Panc1 (cell line): ENCODE results near the gene KDM7A. TPM values are rescaled to one million over a fixed set of nuclear protein-coding genes. Genes with fewer than 3 reads are reported as not detected.

Experiments used
- ATAC-seq: fragments of 200-7000 bp; cut with Tn5 transposase; 2 replicates; pipeline ENCODE4 v1.9.1; 2020; ENCODE audit warnings: mild to moderate bottlenecking, moderate library complexity
- BruUV-seq: library from RNA; stranded (reverse); fragments of 400-500 nt; replicated peaks from 2 replicates; lab custom pipeline; 2021; lab: Mats Ljungman, UMichigan
- CTCF ChIA-PET: fragments of 300-600 bp; sonication (Branson Sonifier 250); formaldehyde crosslinking; loops from one replicate; lab custom pipeline; 2022; ENCODE audit warnings: antibody characterized with exemption; lab: Charles Lee
- POLR2A ChIA-PET: fragments of 300-600 bp; sonication (Branson Sonifier 250); formaldehyde crosslinking; loops from one replicate; lab custom pipeline; 2022; ENCODE audit warnings: antibody characterized with exemption; lab: Charles Lee
- DNase-seq: peaks from one replicate; pipeline ENCODE4 v3.0.0-alpha.2; 2010; ENCODE audit warnings: low read depth, low spot score
- H3K27ac ChIP-seq: 2 replicates; pipeline ENCODE4 v1.5.1; 2011; ENCODE audit warnings: mild to moderate bottlenecking, low read length, inconsistent platforms
- H3K27me3 ChIP-seq: fragments of 200-500 bp; sonication (Bioruptor generic); 2 replicates; pipeline ENCODE4 v1.6.0; 2014; ENCODE audit warnings: low read length, inconsistent platforms; ENCODE audit not compliant: control insufficient read depth, insufficient read depth
- H3K36me3 ChIP-seq: fragments of 200-500 bp; sonication (Bioruptor generic); 2 replicates; pipeline ENCODE4 v1.5.1; 2014; ENCODE audit warnings: inconsistent platforms, mild to moderate bottlenecking, low read length, moderate library complexity; ENCODE audit not compliant: control insufficient read depth, insufficient read depth
- H3K4me1 ChIP-seq: 2 replicates; pipeline ENCODE4 v1.5.1; 2011; ENCODE audit warnings: inconsistent platforms, mild to moderate bottlenecking, low read length, moderate library complexity; ENCODE audit not compliant: control insufficient read depth, insufficient read depth
- H3K4me3 ChIP-seq, 2 experiments: 2 replicates each; pipeline ENCODE4 v1.5.1; 2011 to 2012; ENCODE audit warnings: low read depth in 2 of 2, low read length in 2 of 2, mild to moderate bottlenecking in 2 of 2, inconsistent platforms in 1 of 2, moderate library complexity in 1 of 2
- H3K9me3 ChIP-seq: fragments of 200-500 bp; sonication (Bioruptor generic); 2 replicates; pipeline ENCODE4 v1.5.1; 2014; ENCODE audit warnings: low read depth, mild to moderate bottlenecking, inconsistent platforms, low read length, moderate library complexity; ENCODE audit not compliant: control insufficient read depth, insufficient read depth
- POLR2AphosphoS5 ChIP-seq: IDR thresholded peaks from 2 replicates; pipeline ENCODE4 v1.6.1; 2012; ENCODE audit warnings: mild to moderate bottlenecking, low read depth, low read length, moderate library complexity
- SIN3A ChIP-seq: IDR thresholded peaks from 2 replicates; pipeline ENCODE4 v1.6.1; 2012; ENCODE audit warnings: low read depth, mild to moderate bottlenecking, low read length, moderate library complexity, borderline replicate concordance; ENCODE audit not compliant: insufficient read depth
- TCF7L2 ChIP-seq: IDR thresholded peaks from 2 replicates; pipeline ENCODE4 v1.6.1; 2011; ENCODE audit warnings: mild to moderate bottlenecking, low read depth, low read length, inconsistent platforms
- in situ Hi-C: cut with HindIII; loops from 2 replicates; pipeline ENCODE4 v1.10.0; 2016; ENCODE audit warnings: low sequenced_read_pairs, low pct_unique_long_range_greater_than_20kb
- intact Hi-C: fragments of 100-400 bp; cut with micrococcal nuclease; formaldehyde crosslinking; loops from one replicate; pipeline ENCODE4 v1.10.0; 2022; ENCODE audit not compliant: unreplicated experiment
- total RNA-seq: library from RNA; stranded (reverse); gene quantifications from one replicate; pipeline ENCODE4 v1.2.1, GENCODE V29; 2021; ENCODE audit not compliant: unreplicated experiment
- TF ChIP-seq, protein P1 (sequence below): fragments of 450-650 bp; IDR thresholded peaks from 2 replicates; pipeline ENCODE4 v1.5.1; 2017; ENCODE audit warnings: mild to moderate bottlenecking
- TF ChIP-seq, protein P2 (sequence below), 2 experiments: IDR thresholded peaks; 2 replicates each; pipeline ENCODE4 v1.6.1; 2011 to 2012; ENCODE audit warnings: low read depth in 2 of 2, control low read depth in 1 of 2, low read length in 1 of 2, mild to moderate bottlenecking in 1 of 2, moderate library complexity in 1 of 2; ENCODE audit not compliant: insufficient read depth in 1 of 2

The KDM7A gene
- total RNA-seq, 1 experiment from 2014 or later = 3.6 TPM

DNA sequence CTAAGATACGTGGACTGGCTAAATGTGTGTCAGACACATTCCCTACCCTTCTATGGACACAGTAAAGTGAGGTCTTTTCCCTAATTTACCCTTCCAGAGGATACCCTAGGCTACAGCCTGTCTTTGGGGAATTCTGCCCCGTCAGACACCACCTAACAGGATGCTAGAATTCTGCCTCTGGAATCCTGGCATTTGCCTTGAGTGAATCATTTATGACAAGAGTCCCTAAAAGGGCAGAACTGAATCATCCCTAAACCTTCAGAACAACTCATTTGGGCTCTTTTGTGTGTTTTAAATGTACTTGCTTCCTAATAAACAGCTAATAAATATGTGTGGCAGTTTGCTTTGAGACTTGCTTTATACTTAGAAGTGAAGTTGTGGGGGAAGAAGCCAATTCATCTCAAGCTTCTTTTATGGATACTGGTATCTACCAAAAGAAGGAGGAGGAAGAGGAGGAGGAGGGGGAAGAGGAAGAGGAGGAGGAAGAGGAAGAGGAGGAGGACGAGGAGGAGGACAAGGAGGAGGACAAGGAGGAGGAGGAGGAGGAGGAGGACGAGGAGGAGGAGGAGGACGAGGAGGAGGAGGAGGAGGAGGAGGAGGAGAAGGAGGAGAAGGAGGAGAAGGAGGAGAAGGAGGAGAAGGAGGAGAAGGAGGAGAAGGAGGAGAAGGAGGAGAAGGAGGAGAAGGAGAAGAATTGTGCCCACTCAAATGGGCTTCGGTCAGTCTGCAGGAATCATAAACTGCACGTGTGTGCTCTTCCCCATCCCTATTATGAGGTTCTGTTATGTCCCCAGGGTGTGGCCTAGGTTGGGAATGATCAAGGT lies 141.2 kb downstream of the KDM7A start:
- ChIA-PET POLR2A (no interaction called here), CTCF (interaction anchor here (0.6 kb wide), 1 partner anchor 457 kb away, joined by 3 read pairs; no protein-coding TSS in a partner anchor)
- intact Hi-C loops = no loop called here
- no peaks in the 10 kb centered on the region for H3K27me3 ChIP-seq
- H3K27ac ChIP-seq = no peak overlapping the region
- H3K4me3 ChIP-seq = no peak overlapping the region
- no peaks in the 10 kb centered on the region for H3K9me3 ChIP-seq
- BruUV-seq = no TSS peak
- TF ChIP-seq TCF7L2 (no peak), SIN3A (no peak), POLR2AphosphoS5 (no peak)
- TF ChIP-seq, protein P1, sequence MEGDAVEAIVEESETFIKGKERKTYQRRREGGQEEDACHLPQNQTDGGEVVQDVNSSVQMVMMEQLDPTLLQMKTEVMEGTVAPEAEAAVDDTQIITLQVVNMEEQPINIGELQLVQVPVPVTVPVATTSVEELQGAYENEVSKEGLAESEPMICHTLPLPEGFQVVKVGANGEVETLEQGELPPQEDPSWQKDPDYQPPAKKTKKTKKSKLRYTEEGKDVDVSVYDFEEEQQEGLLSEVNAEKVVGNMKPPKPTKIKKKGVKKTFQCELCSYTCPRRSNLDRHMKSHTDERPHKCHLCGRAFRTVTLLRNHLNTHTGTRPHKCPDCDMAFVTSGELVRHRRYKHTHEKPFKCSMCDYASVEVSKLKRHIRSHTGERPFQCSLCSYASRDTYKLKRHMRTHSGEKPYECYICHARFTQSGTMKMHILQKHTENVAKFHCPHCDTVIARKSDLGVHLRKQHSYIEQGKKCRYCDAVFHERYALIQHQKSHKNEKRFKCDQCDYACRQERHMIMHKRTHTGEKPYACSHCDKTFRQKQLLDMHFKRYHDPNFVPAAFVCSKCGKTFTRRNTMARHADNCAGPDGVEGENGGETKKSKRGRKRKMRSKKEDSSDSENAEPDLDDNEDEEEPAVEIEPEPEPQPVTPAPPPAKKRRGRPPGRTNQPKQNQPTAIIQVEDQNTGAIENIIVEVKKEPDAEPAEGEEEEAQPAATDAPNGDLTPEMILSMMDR = no peak
- TF ChIP-seq, protein P2, sequence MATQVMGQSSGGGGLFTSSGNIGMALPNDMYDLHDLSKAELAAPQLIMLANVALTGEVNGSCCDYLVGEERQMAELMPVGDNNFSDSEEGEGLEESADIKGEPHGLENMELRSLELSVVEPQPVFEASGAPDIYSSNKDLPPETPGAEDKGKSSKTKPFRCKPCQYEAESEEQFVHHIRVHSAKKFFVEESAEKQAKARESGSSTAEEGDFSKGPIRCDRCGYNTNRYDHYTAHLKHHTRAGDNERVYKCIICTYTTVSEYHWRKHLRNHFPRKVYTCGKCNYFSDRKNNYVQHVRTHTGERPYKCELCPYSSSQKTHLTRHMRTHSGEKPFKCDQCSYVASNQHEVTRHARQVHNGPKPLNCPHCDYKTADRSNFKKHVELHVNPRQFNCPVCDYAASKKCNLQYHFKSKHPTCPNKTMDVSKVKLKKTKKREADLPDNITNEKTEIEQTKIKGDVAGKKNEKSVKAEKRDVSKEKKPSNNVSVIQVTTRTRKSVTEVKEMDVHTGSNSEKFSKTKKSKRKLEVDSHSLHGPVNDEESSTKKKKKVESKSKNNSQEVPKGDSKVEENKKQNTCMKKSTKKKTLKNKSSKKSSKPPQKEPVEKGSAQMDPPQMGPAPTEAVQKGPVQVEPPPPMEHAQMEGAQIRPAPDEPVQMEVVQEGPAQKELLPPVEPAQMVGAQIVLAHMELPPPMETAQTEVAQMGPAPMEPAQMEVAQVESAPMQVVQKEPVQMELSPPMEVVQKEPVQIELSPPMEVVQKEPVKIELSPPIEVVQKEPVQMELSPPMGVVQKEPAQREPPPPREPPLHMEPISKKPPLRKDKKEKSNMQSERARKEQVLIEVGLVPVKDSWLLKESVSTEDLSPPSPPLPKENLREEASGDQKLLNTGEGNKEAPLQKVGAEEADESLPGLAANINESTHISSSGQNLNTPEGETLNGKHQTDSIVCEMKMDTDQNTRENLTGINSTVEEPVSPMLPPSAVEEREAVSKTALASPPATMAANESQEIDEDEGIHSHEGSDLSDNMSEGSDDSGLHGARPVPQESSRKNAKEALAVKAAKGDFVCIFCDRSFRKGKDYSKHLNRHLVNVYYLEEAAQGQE (IDR thresholded peaks at IDR 0.05; ENCODE audit: insufficient read depth in 1 of 2, low read depth in 2 of 2, low read length in 1 of 2) = no peak
- in situ Hi-C loops = no loop called here
- DNase-seq (no peak), ATAC-seq (no peak)
- no peaks in the 10 kb centered on the region; the same call in 1 of the 2 replicates for H3K36me3 ChIP-seq
- no peaks in the 10 kb centered on the region for H3K4me1 ChIP-seq

Other genes starting within 250 kb of the KDM7A start
- 31.7 TPM for gene PARP12, start 114.0 kb downstream of the KDM7A start, total RNA-seq
- gene SLC37A3, start 221.5 kb upstream of the KDM7A start, total RNA-seq = 57.8 TPM
- gene RAB19, start 227.1 kb upstream of the KDM7A start, total RNA-seq = 0.92 TPM